ENCODE results near the gene FOXP1.
"Not testable (repeated sequence)": the region's sequence is repeated elsewhere in the genome, so short reads cannot be mapped to it uniquely, and the experiment has no call there.

The FOXP1 gene

GRCh38 chr3:71526448-71526847 lies 57.1 kb downstream of the FOXP1 start:
- DNase-seq: not testable (repeated sequence)

- no peak for DNase-seq
Measured at GRCh38 chr3:71525391-71525790, 58.1 kb downstream of the FOXP1 start.

DNA sequence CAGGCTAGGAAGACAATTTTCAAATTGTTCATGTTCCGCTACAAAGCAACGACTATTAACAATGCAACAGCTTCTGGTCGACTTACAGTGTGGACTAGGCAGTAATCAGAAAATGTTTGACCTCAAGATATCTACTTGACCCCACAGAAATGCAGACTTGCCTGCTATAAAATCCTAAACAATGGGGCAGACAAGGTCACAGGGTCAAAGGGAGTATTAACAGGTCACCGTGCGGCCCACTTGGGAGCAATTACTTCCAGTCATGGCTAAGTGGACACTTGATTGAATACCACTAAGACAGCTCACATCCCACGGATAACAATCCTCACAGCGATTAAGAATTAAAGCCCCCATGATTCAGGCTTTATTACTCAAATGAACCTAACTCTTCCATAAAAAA lies 58.9 kb downstream of the FOXP1 start:
- DNase-seq: no peak

DNA sequence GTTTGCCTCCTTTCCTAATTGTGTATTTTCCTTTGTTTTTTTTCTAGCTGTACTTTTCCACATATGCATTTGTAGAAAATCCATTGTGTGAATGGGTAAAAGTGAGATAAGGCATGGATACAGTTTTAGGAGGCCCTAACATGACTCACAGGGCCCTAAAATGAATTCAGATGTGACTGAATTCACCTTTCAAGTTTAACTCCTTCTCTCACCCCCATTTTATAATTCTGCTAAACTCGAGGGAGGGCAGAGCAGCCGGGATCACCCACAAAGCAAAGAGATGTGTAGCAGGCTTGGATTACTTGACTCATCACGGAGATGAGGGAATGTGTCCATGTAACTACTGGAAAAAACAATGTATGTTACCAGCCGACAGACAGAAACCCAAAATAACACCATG lies 59.9 kb downstream of the FOXP1 start:
- no peak for DNase-seq

DNA sequence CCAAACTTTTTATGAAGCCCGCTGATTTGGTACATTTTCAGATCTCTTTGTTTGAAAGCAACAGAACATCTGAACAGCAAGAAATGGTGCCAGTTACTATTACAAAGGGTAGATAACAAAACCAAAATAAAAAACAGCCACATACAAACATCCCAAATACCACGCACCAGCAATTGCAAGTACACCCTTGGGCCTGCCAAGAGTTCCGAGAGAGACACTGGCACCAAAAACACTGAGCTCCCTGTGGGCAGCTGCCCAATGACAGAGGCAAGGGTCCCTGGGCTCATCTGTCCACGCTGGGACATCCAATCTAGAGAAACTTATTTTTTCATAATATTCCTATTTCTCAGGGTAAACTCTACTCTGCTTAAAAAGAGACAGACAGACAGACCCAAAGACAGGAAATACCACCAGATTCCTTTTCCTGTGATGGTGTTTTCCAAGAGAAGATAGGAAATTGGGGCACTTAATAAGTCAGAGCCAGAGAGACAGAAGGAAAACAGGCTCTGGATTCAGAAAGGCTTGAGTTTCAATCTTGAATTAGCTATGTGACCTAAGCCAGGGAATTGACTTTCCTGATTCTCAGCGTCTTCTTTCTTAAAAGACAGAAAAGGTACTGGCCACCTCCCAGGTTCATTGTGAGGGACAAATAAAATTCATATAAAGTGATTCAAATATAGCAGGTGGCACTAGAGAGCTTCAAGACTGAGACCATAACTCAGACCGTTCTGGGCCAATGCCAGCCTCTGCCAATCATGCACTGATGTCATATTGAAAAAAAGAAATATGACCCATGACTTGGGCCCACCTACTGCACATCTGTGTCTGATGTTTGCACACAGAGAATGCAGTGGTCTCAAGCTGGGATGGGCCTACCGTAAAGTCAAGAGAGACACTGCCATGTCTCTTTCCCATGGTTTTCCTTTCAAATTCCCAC lies 61.3 kb downstream of the FOXP1 start:
- no peak for DNase-seq

GRCh38 chr3:71521021-71521352 lies 62.5 kb downstream of the FOXP1 start:
- DNase-seq: no peak

DNA sequence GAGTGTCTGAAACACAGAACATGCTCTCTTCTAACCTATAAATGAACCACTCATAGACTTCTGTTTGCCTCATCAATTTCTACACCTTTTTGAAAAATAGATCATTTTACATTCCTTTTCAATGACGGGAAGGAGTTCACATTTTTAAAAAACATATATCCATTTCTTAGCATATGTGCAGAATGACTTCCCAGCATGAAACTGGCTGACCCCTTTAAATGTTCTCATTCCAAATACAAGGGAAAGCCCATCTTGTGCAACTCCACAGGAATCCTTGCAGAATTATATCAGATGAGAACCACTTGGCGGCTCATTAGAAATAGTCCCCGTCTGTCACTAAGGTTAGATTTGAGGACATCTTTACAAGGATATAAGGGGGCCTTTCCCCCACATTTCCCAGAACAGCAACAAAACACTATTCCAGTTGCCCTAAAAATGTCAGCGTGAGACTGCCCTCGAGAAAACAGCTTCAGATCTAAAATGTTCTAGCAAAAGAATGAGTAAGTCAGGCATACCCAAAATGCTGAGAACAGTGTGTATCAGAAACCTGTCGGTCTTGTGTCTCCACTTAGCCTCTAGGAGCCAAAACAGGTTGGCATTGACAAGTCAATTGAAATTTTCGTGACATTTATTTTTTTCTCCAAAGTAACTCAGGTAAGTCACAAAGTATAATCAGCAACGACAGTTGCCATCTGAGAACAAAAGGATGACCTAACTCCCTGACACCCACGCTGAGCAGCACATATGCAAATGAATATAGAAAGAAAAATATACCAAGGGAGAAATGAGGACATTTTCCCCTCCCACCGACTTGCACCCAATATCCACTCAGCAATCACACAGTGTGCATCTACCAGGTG lies 63.1 kb downstream of the FOXP1 start:
- no peak for DNase-seq

- DNase-seq: no peak
Measured at GRCh38 chr3:71518089-71518488, 65.4 kb downstream of the FOXP1 start.

DNA sequence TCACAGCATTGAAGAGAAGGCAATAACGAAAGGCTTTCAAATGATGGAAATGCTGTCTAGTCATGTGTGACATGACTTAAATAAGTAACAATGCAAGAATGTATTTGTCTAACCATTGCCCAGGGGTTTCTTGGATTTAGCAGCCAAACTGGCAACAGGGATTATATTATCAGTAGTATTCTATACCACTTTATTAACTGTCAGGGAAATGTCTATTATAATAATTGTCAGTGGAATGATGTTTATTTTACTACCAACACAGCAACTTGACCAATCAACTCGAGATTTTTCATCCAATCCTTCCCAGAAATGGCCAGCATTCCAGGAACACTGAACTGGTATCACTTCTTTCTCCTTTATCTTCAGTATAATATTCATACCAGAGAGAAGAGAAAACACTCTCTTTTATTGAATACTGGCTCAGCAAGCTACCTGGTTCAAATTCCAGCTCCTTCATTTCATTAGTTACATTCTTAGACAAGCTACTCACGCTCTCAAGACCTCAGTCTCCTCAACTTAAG lies 66.2 kb downstream of the FOXP1 start:
- DNase-seq: no peak

DNA sequence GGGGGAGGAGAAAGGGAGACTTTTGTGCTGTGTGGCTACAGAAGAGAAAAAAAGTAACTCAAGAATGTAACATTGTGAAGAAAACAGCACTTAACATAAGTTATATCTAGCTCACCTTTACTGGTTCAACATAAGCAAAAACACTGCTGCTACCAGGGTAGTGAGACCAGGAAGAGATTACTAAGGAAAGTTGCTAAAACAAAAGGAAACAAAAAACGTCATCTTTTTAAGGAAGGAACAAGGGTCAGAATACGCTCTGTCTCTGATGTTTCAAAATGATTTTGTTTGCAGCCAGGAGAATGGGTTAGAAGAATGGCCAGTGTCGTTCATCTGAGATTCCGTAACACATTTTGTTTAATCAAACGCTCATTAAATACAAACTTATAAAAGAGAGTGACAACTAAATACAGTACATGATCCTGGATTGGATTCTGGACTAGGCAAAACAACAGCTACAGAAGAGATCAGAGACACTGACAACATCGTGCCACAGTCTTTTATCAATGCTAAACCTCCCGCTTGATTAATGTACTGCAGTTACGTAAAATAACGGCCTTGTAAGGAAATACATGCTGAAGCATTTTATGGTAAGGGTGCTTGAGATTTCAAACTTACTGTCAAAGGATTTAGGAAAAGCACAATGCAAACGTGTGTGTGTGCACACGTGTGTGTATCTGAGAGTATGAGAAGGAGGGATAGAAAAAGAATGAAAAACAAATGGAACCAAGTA lies 67.7 kb downstream of the FOXP1 start:
- DNase-seq: no peak

- DNase-seq: no peak
Measured at GRCh38 chr3:71514621-71515020, 68.9 kb downstream of the FOXP1 start.

DNA sequence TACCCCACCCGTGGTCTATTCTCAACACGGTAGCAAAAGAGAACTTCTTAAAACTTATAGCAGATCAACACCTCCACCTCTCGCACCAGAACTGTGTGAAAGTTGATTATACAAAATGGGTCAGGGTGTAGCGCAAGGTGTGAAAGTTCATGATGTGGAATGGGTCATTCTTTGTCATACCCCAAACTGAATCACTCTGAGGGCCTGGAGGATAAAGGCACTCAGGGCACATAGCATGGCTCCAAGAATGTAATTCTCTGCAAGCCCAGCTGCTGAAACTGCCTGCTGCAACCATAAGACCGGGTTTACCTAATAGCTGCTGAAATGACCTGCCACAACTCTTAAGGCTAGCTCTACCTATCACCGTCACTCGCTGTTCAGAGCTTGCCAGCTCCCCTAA lies 70.0 kb downstream of the FOXP1 start:
- DNase-seq: no peak

DNA sequence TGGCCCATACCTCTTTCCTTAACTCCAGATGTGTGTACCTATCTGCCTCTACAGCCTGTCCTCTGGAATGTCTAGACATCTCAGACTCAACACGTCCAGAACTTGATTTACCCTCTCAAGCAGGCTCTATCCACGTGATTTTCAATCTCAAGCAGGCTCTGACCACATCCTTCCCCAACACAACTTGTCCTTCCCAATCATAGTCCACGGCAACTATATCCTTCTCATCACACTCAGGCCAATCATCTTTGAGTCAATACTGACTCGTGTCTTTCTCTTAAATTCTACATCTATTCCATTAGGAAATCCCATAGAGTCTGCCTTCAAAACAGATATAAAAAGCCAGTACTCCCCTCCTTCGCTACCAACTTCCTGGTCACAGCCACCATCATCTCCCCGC lies 70.4 kb downstream of the FOXP1 start:
- no peak for DNase-seq

DNA sequence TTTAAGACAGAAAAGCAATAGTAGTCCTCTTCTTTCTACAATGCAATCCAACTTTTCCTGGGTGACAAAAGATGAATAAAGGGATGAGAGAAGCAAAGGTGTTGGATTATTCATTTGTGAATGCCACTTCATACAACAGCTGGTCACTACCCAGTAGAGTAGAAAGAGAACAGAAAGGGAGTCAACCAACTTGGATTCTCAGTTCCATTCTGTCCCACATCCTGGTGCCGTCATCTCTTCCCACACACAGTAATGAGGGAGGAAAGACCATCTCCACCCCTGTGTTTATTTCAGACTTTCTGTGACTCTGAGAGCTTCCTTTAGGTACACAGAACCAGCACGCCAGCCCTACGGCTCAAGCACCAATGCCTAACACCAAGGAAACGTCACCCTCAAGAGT lies 71.0 kb downstream of the FOXP1 start:
- DNase-seq: no peak

GRCh38 chr3:71512000-71512399 lies 71.5 kb downstream of the FOXP1 start:
- DNase-seq: no peak

DNA sequence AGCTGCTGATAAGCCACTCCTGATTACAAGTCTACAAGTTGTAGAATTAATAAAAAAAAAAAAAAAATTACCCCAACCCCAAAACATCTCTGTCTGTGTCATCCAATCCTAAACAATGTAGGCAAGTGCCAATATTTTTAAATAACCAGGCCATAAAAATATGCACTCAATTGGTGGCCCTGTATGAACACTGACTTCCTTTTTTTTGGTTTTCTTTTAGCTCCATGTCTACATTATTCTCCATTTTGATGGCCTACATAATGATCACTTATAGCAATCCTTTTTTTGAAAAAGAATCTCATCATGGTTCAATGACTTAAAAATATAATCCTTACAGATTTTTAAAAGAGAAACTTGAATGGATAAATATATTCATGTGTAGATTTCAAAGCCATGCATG lies 72.1 kb downstream of the FOXP1 start:
- DNase-seq: no peak

- DNase-seq: peak; percentile 45
Measured at GRCh38 chr3:71511037-71511436, 72.5 kb downstream of the FOXP1 start.

- DNase-seq: no peak
Measured at GRCh38 chr3:71510510-71510909, 73.0 kb downstream of the FOXP1 start.

- no peak for DNase-seq
Measured at GRCh38 chr3:71509066-71509465, 74.5 kb downstream of the FOXP1 start.

GRCh38 chr3:71505767-71506350 lies 77.7 kb downstream of the FOXP1 start:
- DNase-seq: no peak

- DNase-seq: no peak
Measured at GRCh38 chr3:71504250-71505036, 79.1 kb downstream of the FOXP1 start.

All from femur (tissue), 1 donor.